SH-SY5Y (cell line): Measurements from ENCODE around the gene PVALEF.

Experiments
- GATA2 ChIP-seq: IDR thresholded peaks from 2 replicates; pipeline ENCODE4 v1.6.1; 2011; ENCODE audit warnings: mild to moderate bottlenecking, low read depth, low read length
- GATA3 ChIP-seq: IDR thresholded peaks from 2 replicates; pipeline ENCODE4 v1.6.1; 2011; ENCODE audit warnings: low read depth, mild to moderate bottlenecking, low read length, moderate library complexity

- TF ChIP-seq GATA2 (no peak), GATA3 (no peak)
These were observed 40.9 kb downstream of the PVALEF start for GRCh38 chr17:81206166-81206565.
